Myocyte (in vitro differentiated cells): ENCODE results near the gene POLR3C. TPM values are rescaled to one million over a fixed set of nuclear protein-coding genes. Genes with fewer than 3 reads are reported as not detected.
"Not testable (repeated sequence)": the region's sequence is repeated elsewhere in the genome, so short reads cannot be mapped to it uniquely, and the experiment has no call there.

Experiments
- DNase-seq: peaks from one replicate; pipeline ENCODE4 v3.0.0-alpha.2; 2012; ENCODE audit warnings: low read depth
- polyA plus RNA-seq: library from polyadenylated mRNA; unstranded; fragments of >200 nt; gene quantifications from one replicate; pipeline ENCODE4 v1.2.1, GENCODE V29; 2012; ENCODE audit warnings: missing spikeins
- total RNA-seq: library from RNA; depleted of rRNA; stranded (reverse); fragments of >200 nt; gene quantifications from 2 replicates; pipeline ENCODE4 v1.2.3, GENCODE V29; 2014

POLR3C gene, protein sequence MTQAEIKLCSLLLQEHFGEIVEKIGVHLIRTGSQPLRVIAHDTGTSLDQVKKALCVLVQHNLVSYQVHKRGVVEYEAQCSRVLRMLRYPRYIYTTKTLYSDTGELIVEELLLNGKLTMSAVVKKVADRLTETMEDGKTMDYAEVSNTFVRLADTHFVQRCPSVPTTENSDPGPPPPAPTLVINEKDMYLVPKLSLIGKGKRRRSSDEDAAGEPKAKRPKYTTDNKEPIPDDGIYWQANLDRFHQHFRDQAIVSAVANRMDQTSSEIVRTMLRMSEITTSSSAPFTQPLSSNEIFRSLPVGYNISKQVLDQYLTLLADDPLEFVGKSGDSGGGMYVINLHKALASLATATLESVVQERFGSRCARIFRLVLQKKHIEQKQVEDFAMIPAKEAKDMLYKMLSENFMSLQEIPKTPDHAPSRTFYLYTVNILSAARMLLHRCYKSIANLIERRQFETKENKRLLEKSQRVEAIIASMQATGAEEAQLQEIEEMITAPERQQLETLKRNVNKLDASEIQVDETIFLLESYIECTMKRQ
- total RNA-seq: 26.8 and 27.2 TPM in 2 replicates
- 26.0 TPM for polyA plus RNA-seq

- peak; percentile 96 for DNase-seq
Observed at GRCh38 chr1:145823565-145824498, at the start of gene POLR3C, which contains the start of gene RNF115. POLR3C (plus strand) TSS chr1:145824200; CDS start chr1:145825777, 1,577 bp downstream. RNF115 (minus strand) TSS chr1:145824095; CDS start chr1:145823873, 222 bp downstream.

- no peak for DNase-seq
Observed at GRCh38 chr1:145777357-145778145, 46.4 kb upstream of the POLR3C start.

DNA sequence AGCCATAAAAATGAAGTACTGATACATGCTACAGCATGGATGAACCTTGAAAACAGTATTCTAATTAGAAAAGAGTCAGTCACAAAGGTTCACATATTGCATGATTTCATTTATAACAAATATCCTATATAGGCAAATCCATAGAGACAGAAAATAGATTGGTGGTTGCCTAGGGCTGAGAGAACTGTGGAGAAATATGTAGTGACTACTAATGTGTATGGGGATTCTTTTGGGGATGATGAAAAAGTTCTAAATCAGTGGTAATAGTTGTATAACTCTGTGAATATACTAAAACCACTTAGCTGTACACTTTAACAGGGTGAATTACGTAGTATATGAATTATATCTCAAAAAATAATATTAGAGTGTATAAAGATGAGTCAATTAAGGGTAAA is 45.9 kb upstream of the POLR3C start:
- no peak for DNase-seq

- peak; percentile 18 for DNase-seq
Observed at GRCh38 chr1:145782272-145783099, 41.5 kb upstream of the POLR3C start.

GRCh38 chr1:145784409-145784808 is 39.6 kb upstream of the POLR3C start:
- DNase-seq: peak; percentile 61

- DNase-seq: no peak
Observed at GRCh38 chr1:145785547-145785946, 38.5 kb upstream of the POLR3C start.

DNA sequence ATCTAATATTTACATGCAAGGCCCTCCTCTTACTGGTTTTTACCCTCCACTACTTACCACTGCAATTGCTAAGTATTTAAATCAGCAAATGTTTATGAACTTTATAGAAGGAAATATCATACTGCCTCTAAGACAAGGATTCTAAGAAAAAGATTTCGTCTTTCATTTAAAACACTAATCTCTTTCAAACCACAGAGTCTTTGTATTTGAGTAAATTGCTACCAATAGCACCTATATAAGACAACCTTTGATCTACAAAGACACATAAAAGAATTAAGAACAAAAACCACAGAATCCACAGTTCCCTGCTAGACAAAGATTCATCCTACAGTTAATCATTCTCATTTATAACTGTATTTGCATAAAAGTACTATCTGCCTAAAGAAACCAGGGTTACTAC is 37.7 kb upstream of the POLR3C start:
- DNase-seq: no peak

DNA sequence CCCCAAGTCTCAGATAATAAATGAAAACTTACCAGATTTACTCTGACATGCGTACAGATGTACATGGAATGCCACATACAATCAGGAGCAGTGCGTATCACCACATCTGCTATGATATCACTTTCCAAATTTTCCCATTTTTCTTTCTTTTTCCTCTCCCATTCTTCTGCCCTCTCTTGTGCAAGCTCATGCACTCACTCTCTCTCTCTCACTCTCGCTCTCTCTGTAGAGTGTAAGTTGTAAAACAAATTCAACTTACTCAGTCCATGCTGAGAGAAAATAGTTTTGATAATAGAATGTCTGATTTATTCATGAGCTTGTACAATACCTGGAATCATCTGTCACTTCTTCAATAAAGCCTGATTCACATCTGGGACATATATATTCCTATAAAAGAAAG is 35.4 kb upstream of the POLR3C start:
- DNase-seq: no peak

DNA sequence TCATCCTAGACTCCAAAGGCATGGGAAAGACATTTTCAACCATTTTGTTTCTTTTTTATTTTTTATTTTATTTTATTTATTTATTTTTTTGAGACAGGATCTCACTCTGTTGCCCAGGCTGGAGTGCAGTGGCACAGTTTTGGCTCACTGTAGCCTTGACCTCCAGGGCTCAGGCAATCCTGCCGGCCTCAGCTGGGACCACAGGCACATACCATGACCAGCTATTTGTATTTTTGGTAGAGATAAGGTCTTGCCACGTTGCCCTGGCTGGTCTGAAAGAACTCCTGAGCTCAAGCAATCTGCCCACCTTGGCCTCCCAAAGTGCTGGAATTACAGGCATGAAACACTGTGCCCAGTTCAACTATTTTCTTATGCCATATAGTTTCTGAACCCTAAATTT is 32.1 kb upstream of the POLR3C start:
- DNase-seq: not testable (repeated sequence)

- DNase-seq: no peak
Observed at GRCh38 chr1:145792484-145792883, 31.5 kb upstream of the POLR3C start.

DNA sequence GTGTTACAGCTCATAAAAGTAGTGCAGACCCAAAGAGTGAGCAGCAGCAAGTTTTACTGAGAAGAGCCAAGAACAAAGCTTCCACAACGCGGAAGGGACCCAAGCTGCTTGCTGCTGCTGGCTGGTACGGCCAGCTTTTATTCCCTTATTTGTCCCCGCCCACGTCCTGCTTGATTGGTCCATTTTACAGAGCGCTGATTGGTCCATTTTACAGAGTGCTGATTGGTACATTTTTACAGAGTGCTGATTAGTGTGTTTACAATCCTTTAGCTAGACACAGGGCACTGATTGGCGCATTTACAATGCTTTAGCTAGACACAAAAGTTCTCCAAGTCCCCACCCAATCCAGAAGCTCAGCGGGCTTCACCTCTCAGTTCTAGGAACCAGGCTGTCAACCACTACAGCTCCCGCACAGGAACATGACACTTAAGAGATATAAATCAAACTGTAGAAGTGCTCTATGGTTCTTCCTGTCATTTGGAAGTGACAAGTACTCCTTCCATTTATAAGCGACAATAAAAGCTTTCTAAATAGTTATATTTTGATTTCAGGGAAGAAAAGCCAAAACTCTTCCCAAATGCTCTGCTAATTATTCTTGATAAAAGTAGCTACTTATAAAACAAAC is 28.6 kb upstream of the POLR3C start:
- no peak for DNase-seq

DNA sequence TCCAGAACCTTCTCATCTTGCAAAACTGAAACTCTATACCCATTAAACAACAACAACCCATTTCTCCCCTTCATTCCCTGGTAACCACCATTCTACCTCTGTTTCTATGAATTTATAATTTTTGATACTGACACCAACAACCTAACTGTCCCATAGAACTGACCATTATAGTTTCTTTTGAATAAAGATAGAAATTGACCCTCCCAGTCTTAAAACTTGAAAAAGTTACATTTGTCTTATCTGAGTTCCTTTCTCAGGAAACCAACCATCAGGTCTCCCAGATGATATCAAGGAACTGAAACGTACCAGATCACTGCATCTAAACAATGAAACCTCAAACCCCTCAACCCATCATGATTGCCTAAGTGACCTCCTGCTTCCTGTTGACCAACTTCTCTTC is 27.2 kb upstream of the POLR3C start:
- DNase-seq: no peak

DNA sequence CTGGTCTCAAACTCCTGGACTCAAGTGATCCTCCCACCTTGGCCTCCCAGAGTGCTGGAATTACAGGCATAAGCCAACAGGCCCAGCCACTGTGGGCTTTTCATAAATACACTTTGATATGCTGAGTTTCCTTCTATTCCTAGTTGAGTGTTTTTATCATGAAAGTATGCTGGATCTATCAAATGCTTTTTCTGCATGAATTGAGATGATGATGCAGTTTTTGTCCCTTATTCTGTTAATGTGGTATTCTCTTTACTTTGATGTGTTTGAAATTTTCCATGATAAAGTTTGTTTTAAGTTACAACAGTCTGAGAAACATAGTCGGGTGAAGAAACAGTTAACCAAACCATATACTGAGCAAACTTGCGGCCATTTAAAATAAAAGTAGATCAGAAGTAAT is 24.2 kb upstream of the POLR3C start:
- no peak for DNase-seq

DNA sequence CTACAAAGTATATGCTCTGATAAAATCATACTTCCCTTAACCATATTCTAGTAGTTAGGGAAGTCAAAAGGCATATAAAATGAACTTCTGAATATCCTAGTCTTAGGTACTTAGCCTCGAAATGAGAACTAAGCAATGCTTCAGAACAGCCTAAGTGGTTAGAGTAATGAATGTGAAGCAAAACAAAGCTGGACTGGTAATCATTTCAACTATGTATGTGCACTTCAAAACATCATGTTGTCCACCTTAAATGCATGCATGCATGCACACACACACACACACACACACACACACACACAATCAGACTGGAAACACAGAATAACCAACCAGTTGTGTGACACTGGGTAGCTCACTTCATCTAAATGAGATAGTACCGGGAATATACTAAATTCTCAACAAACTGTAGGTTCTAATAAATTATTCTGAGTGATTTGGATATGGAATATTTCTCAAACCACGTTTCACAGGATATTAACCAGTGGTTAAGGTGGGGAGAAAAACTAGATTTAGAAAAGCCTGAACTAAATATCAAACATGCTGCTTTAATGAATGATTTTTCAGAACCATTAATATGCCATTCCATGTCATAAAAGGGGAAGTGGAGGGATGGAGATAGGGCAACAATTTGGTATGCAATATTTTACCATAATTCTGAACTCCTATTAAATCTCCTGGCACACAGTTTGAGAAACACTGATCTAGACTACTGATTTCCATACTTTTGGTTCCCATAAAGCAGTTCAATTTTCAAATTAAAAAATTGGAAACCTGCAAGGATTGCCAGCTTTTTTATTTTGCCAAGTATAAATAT is 19.6 kb upstream of the POLR3C start:
- DNase-seq: no peak

DNA sequence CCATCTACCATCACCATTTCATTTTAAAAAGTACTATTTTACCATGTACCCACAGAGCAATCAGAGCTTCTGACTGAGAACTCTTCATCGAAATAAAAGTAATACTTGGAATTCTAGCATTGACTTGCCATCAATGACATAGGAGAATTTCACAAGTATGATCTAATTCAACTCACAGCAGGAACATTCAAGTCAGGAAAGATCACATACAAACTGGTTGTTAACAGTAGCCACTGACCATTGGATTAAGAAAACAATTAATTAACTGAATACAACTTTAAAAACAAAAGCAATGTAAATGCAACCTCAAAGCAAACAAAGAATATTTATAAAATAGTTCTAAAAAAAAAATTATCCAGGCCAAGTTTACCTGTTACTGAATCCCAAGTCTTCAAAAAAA is 18.9 kb upstream of the POLR3C start:
- DNase-seq: no peak

DNA sequence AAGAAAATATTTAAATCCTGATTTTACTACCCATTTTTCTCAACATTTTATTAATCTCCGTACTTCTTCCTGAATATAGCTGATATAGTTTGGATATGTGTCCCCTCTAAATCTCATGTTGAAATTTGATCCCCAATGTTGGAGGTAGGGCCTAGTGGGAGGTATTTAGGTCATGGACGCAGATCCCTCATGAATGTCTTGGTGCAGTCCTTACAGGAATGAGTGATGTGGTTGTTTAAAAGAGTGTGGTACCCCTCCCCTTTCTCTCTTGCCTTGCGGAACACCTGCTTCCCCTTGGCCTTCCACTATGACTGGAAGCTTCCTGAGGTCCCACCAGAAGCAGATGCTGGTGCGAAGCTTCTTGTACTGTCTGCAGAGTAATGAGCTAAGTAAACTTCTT is 17.6 kb upstream of the POLR3C start:
- DNase-seq: no peak

DNA sequence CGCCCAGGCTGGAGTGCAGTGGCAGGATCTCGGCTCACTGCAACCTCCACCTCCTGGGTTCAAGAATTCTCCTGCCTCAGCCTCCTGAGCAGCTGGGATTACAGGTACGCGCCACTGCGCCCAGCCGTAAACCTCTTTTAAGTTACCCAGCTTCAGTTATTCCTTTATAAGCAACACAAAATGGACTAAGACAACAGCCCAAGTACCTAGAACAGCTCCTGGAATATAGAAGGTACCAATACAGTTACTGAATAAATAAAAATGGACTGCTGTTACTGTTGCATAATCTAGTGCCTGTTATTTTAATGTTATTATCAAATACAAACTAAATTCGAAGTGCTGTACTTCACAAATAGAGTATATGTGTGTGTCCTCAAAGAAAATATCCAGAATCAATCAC is 17.2 kb upstream of the POLR3C start:
- no peak for DNase-seq

- DNase-seq: peak; percentile 12
Observed at GRCh38 chr1:145812977-145813810, 10.8 kb upstream of the POLR3C start.
